K562 (cell line): ENCODE measurements around the gene IFNGR1. TPM values are rescaled to one million over a fixed set of nuclear protein-coding genes. Genes with fewer than 3 reads are reported as not detected.

Experiments used
- DDX20 ChIP-seq: fragments of 450-650 bp; IDR thresholded peaks from 2 replicates; pipeline ENCODE4 v1.6.1; 2016; ENCODE audit warnings: missing genetic modification characterization, low read depth, mild to moderate bottlenecking, missing compliant biosample characterization, moderate library complexity
- ELK3 ChIP-seq: fragments of 450-650 bp; formaldehyde crosslinking; IDR thresholded peaks from 2 replicates; pipeline ENCODE4 v1.4.0; 2020; ENCODE audit warnings: mild to moderate bottlenecking
- EP300 ChIP-seq: IDR thresholded peaks from 2 replicates; pipeline ENCODE4 v1.6.1; 2012; ENCODE audit warnings: low read length, improper control_type of control experiment
- HDAC1 ChIP-seq, 2 experiments: fragments of 450-650 bp; IDR thresholded peaks; 2 replicates each; pipeline ENCODE4 v1.6.1; 2016 to 2017; ENCODE audit warnings: inconsistent platforms in 1 of 2, mild to moderate bottlenecking in 1 of 2, moderate library complexity in 1 of 2
- HNRNPH1 ChIP-seq: fragments of 200-400 bp; formaldehyde crosslinking; optimal IDR thresholded peaks from 2 replicates; pipeline ENCODE3; 2017; ENCODE audit warnings: low read depth, mild to moderate bottlenecking, low read length, moderate library complexity
- HOMEZ ChIP-seq: fragments of 250-450 bp; sonication (Bioruptor Pico); IDR thresholded peaks from 2 replicates; pipeline ENCODE4 v1.4.0; 2020; ENCODE audit warnings: mild to moderate bottlenecking, moderate library complexity
- ILK ChIP-seq: fragments of 450-650 bp; IDR thresholded peaks from 2 replicates; pipeline ENCODE4 v1.6.1; 2016; ENCODE audit warnings: missing genetic modification characterization, low read depth, mild to moderate bottlenecking, missing compliant biosample characterization, moderate library complexity, borderline replicate concordance
- MAFF ChIP-seq: IDR thresholded peaks from 2 replicates; pipeline ENCODE4 v1.6.1; 2012; ENCODE audit warnings: low read length, improper control_type of control experiment
- MAZ ChIP-seq, 2 experiments: fragments of 450-650 bp in 1 of 2; sonication (generic) in 1 of 2; formaldehyde crosslinking; IDR thresholded peaks in 1 of 2; conservative IDR thresholded peaks in 1 of 2; 2 replicates each; pipeline versions ENCODE4 v1.4.0 to v1.5.0; 2020; ENCODE audit warnings: mild to moderate bottlenecking in 1 of 2, missing genetic modification reagents in 1 of 2
- MTA1 ChIP-seq: fragments of 450-650 bp; IDR thresholded peaks from 2 replicates; pipeline ENCODE4 v1.6.1; 2017; ENCODE audit warnings: borderline replicate concordance
- NR1H2 ChIP-seq: sonication (generic); formaldehyde crosslinking; IDR thresholded peaks from 2 replicates; pipeline ENCODE4 v1.4.0; 2020; ENCODE audit warnings: mild to moderate bottlenecking, missing genetic modification reagents
- NR2F6 ChIP-seq: fragments of 450-650 bp; formaldehyde crosslinking; IDR thresholded peaks from 2 replicates; pipeline ENCODE4 v1.4.0; 2020; ENCODE audit warnings: mild to moderate bottlenecking
- RBM25 ChIP-seq: fragments of 200-400 bp; formaldehyde crosslinking; IDR thresholded peaks from 2 replicates; pipeline ENCODE4 v1.6.1; 2018; ENCODE audit warnings: low read length, low read depth, moderate library complexity; ENCODE audit not compliant: severe bottlenecking
- TAF7 ChIP-seq: fragments of 450-650 bp; IDR thresholded peaks from 2 replicates; pipeline ENCODE4 v1.6.1; 2016; ENCODE audit warnings: missing genetic modification characterization, missing compliant biosample characterization
- TCF7 ChIP-seq: sonication (generic); IDR thresholded peaks from 2 replicates; pipeline ENCODE4 v1.6.1; 2016; ENCODE audit warnings: antibody characterized with exemption, borderline replicate concordance
- ZNF23 ChIP-seq: fragments of 250-450 bp; sonication (Bioruptor Pico); IDR thresholded peaks from 2 replicates; pipeline ENCODE4 v1.4.0; 2020; ENCODE audit warnings: mild to moderate bottlenecking
- ZNF263 ChIP-seq: sonication (generic); formaldehyde crosslinking; IDR thresholded peaks from 2 replicates; pipeline ENCODE4 v1.8.0; 2022; ENCODE audit warnings: mild to moderate bottlenecking, missing genetic modification reagents, borderline replicate concordance
- ZNF3 ChIP-seq: fragments of 250-450 bp; sonication (Bioruptor Pico); IDR thresholded peaks from 2 replicates; pipeline ENCODE4 v1.5.0; 2021; ENCODE audit warnings: mild to moderate bottlenecking, moderate library complexity
- ZSCAN32 ChIP-seq: fragments of 450-650 bp; formaldehyde crosslinking; IDR thresholded peaks from 2 replicates; pipeline ENCODE4 v1.4.0; 2020; ENCODE audit warnings: mild to moderate bottlenecking, moderate library complexity
- polyA plus RNA-seq, 8 experiments: library from polyadenylated mRNA; depleted of rRNA in 4 of 8; stranded (reverse) in 5 of 8; unstranded in 3 of 8; fragments of >200 nt; fragmentation: Nextera tagmentation in 2 of 8; fragmentation: Illumina TruSeq in 1 of 8; extraction: Ambion mirVana in 2 of 8; extraction: Trizol in 1 of 8; gene quantifications; 2 replicates each; pipeline versions ENCODE4 v1.2.1 to v1.2.3, GENCODE V29; 2011 to 2014; ENCODE audit warnings: inconsistent platforms in 1 of 8, missing spikeins in 1 of 8
- total RNA-seq, 7 experiments: library from RNA; depleted of rRNA in 6 of 7; stranded (reverse); fragments of >200 nt in 6 of 7; fragmentation: Illumina TruSeq in 2 of 7; extraction: Trizol in 2 of 7; gene quantifications; 2 replicates each; pipeline versions ENCODE4 v1.2.1 to v1.2.3, GENCODE V29; 2011 to 2021; ENCODE audit warnings: low replicate concordance in 1 of 7
- TF ChIP-seq, protein P1 (sequence below), 2 experiments: IDR thresholded peaks in 1 of 2; conservative IDR thresholded peaks in 1 of 2; 2 replicates each; pipeline ENCODE4 v1.6.1; 2016; ENCODE audit warnings: low read depth in 2 of 2, mild to moderate bottlenecking in 1 of 2, missing compliant biosample characterization in 1 of 2, missing genetic modification characterization in 1 of 2, moderate library complexity in 1 of 2
- TF ChIP-seq, protein P2 (sequence below): fragments of 250-450 bp; sonication (Bioruptor Pico); IDR thresholded peaks from 2 replicates; pipeline ENCODE4 v1.5.0; 2021; ENCODE audit warnings: mild to moderate bottlenecking, moderate library complexity

Gene IFNGR1
- total and polyA plus RNA-seq, 9 of the 15 experiments (the other 6 are each of a cell fraction or from before 2014, with no cell fraction given) = 14.7 to 47.0 (median 26.7) TPM

DNA sequence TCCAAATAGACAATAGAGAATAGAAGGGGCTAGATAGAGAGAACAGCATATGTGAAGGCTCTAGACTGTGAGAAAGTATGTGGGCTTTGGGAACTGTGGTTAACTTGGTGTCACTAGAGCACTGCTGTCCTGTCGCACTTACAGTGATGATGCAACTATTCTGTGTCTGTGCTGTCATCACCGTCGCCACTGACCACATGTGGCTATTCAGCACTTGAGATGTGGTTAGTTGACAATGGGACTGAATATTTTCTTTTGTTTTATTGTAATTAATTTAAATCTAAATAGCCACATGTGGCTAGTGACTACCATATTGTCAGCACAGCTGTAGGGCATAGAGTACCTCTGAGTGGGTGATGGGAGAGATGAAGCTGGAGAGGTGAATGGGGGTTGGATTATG is 39.0 kb upstream of the IFNGR1 start (continued):
- TF ChIP-seq RBM25 (no peak), ZNF263 (no peak), MAZ (CRISPR knock-in tag; conservative IDR thresholded peaks at IDR 0.05 in 1 of 2, IDR thresholded peaks at IDR 0.05 in 1 of 2) (no peak), ZNF23 (CRISPR knock-in tag) (no peak), ILK (tag) (no peak), ELK3 (CRISPR knock-in tag) (no peak), ZSCAN32 (CRISPR knock-in tag) (0 out of 2 replicates have a peak, but pooled peaks have one; percentile 36), HDAC1 (IDR thresholded peaks at IDR 0.05) (no peak), HOMEZ (CRISPR knock-in tag) (no peak), MTA1 (peak; percentile 25; the same call in 1 of the 2 replicates), NR1H2 (CRISPR knock-in tag) (no peak), NR2F6 (CRISPR knock-in tag) (no peak), EP300 (no peak), ZNF3 (CRISPR knock-in tag) (no peak), MAFF (no peak), TAF7 (tag) (no peak), HNRNPH1 (no peak), TCF7 (no peak), DDX20 (tag) (no peak)
- TF ChIP-seq, protein P1, sequence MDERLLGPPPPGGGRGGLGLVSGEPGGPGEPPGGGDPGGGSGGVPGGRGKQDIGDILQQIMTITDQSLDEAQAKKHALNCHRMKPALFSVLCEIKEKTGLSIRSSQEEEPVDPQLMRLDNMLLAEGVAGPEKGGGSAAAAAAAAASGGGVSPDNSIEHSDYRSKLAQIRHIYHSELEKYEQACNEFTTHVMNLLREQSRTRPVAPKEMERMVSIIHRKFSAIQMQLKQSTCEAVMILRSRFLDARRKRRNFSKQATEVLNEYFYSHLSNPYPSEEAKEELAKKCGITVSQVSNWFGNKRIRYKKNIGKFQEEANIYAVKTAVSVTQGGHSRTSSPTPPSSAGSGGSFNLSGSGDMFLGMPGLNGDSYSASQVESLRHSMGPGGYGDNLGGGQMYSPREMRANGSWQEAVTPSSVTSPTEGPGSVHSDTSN (CRISPR knock-in tag; IDR thresholded peaks at IDR 0.05; ENCODE audit: low read depth) = no peak
- TF ChIP-seq, protein P1 (tag; conservative IDR thresholded peaks at IDR 0.05; ENCODE audit: low read depth) = peak; percentile 68
- TF ChIP-seq, protein P2, sequence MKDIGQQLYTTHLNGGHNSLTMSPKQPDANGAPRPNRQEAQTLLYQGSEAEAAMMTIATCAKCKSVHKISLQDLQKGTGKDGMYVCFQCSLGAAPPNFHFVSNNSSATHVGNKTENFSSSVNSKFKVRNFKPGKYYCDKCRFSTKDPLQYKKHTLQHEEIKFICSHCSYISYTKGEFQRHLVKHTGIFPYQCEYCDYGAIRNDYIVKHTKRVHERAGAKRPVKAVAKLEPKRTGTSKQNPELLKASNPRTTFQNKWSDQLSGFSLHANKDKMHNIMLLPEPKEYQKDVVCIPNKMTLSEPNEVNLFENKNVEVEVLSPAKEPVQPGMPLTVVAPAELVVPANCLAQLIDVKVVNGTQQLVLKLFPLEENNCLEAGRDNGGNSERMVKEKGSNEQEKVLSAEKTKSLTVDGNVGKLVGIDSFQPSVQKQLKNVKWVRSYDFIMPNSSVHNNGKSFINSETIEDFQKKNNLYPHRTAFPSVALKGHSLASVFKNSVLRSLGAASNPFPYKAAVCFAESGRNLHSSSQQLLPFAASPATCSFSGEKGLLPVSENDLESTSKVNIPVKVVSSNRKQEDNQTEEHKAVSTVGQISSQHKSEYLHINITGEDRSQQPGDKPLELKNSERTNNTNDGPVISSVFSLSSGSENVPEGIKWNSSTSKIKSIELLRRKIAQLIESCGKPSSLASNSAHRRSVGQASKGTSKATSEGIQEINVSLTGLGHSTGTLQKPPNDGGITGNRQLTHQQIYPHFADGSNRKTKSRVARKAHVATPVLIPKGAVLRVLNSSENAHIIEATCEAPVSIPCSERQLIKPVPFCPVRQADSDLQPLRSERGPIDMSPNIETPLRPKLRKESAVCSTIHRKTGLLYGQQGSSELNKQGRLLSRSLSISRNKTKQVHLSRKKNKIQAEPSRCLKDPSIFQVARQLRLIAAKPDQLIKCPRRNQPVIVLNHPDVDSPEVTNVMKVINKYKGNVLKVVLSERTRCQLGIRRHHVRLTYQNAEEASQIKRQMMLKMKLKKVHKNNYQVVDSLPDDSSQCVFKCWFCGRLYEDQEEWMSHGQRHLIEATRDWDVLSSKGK (CRISPR knock-in tag) = no peak
